H7 (cell line): ENCODE data around the gene DEF6. TPM values are rescaled to one million over a fixed set of nuclear protein-coding genes. Genes with fewer than 3 reads are reported as not detected.
A peak's percentile ranks its signal among the peaks of the same experiment; 100 is the strongest.

ENCODE experiments used
- DNase-seq: peaks from one replicate; pipeline ENCODE4 v3.0.0; 2012
- H3K27me3 ChIP-seq: 2 replicates; pipeline ENCODE4 v1.6.0; 2011; ENCODE audit warnings: mild to moderate bottlenecking, low read length; ENCODE audit not compliant: control insufficient read depth, insufficient read depth
- H3K36me3 ChIP-seq: replicated peaks from 2 replicates; pipeline ENCODE4 v1.5.1; 2011; ENCODE audit warnings: low read length; ENCODE audit not compliant: control insufficient read depth, insufficient read depth
- H3K4me3 ChIP-seq: 2 replicates; pipeline ENCODE4 v1.5.1; 2011; ENCODE audit warnings: low read depth, mild to moderate bottlenecking, control low read depth, low read length, moderate library complexity; ENCODE audit not compliant: insufficient read depth
- total RNA-seq: library from RNA; depleted of rRNA; stranded (reverse); fragments of >200 nt; shearing (Covaris generic); gene quantifications from 2 replicates; pipeline ENCODE4 v1.2.3, GENCODE V29; 2014; rRNA removed

The DEF6 gene, protein sequence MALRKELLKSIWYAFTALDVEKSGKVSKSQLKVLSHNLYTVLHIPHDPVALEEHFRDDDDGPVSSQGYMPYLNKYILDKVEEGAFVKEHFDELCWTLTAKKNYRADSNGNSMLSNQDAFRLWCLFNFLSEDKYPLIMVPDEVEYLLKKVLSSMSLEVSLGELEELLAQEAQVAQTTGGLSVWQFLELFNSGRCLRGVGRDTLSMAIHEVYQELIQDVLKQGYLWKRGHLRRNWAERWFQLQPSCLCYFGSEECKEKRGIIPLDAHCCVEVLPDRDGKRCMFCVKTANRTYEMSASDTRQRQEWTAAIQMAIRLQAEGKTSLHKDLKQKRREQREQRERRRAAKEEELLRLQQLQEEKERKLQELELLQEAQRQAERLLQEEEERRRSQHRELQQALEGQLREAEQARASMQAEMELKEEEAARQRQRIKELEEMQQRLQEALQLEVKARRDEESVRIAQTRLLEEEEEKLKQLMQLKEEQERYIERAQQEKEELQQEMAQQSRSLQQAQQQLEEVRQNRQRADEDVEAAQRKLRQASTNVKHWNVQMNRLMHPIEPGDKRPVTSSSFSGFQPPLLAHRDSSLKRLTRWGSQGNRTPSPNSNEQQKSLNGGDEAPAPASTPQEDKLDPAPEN
- 6.5 and 10.1 TPM in 2 replicates for total RNA-seq

GRCh38 chr6:35297601-35298481 lies at the start of gene DEF6:
TSS of gene DEF6 (plus strand) at chr6:35297818. CDS start at chr6:35297857, 39 bp downstream.
- H3K36me3 ChIP-seq: peaks cover 5% of the 10 kb centered on the region
- DNase-seq: peak; percentile 94
- H3K4me3 ChIP-seq: peak within 1 kb of the TSS; percentile 27
- H3K27me3 ChIP-seq: no peaks in the 10 kb centered on the region

- no peak for DNase-seq
- no peaks in the 10 kb centered on the region for H3K36me3 ChIP-seq
- no peak overlapping the region for H3K4me3 ChIP-seq
- H3K27me3 ChIP-seq: no peaks in the 10 kb centered on the region
Measured at GRCh38 chr6:35248300-35248699, 49.3 kb upstream of the DEF6 start.

DNA sequence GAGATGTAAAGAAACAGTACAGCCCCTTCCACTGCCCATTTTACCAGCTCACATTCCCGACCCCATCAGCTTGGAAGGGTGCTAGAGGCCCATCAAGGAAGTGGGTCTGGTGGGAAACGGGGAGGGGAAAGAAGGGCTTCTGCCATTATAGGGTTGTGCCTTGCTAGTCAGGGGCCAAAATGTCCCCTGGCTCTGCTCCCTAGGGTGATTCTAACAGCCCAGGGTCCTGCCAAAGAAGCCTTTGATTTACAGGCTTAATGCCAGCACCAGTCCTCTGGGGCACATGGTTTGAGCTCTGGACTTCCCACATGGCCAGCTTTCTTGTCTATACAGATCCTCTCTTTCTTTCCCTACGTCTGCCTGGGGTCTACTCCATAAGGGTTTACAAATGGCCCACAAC lies 48.7 kb upstream of the DEF6 start:
- DNase-seq: no peak
- Histone ChIP-seq H3K4me3 (no peak overlapping the region), H3K36me3 (no peaks in the 10 kb centered on the region), H3K27me3 (no peaks in the 10 kb centered on the region)

GRCh38 chr6:35251949-35252348 lies 45.7 kb upstream of the DEF6 start:
- Histone ChIP-seq H3K27me3 (no peaks in the 10 kb centered on the region), H3K4me3 (no peak overlapping the region), H3K36me3 (no peaks in the 10 kb centered on the region)
- no peak for DNase-seq

DNA sequence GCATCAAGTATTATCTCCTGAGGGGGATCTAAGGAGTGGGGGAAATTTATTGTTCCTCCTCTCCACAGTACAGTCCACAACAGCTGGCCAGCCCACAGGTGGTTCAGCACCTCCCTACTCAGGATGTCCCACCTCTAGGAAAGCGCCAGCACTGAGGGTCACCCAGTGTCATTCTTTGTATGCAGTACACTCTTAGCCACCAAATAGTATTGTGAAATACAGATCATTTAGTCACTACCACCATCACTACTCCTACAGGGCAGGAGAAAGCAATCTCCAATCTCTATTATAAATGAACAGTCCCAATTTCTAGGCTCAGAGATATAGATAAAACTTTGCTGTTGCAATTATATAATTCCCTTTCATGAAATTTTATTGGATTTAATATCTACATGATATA lies 44.4 kb upstream of the DEF6 start:
- no peaks in the 10 kb centered on the region for H3K27me3 ChIP-seq
- no peak overlapping the region for H3K4me3 ChIP-seq
- no peaks in the 10 kb centered on the region for H3K36me3 ChIP-seq
- no peak for DNase-seq

- H3K27me3 ChIP-seq: no peaks in the 10 kb centered on the region
- no peaks in the 10 kb centered on the region for H3K36me3 ChIP-seq
- peak overlapping the region; percentile 84 for H3K4me3 ChIP-seq
- DNase-seq: no peak
Measured at GRCh38 chr6:35258336-35258735, 39.3 kb upstream of the DEF6 start.

GRCh38 chr6:35258858-35259193 lies 38.8 kb upstream of the DEF6 start:
- Histone ChIP-seq H3K36me3 (no peaks in the 10 kb centered on the region), H3K27me3 (no peaks in the 10 kb centered on the region), H3K4me3 (peak overlapping the region; percentile 84)
- no peak for DNase-seq

DNA sequence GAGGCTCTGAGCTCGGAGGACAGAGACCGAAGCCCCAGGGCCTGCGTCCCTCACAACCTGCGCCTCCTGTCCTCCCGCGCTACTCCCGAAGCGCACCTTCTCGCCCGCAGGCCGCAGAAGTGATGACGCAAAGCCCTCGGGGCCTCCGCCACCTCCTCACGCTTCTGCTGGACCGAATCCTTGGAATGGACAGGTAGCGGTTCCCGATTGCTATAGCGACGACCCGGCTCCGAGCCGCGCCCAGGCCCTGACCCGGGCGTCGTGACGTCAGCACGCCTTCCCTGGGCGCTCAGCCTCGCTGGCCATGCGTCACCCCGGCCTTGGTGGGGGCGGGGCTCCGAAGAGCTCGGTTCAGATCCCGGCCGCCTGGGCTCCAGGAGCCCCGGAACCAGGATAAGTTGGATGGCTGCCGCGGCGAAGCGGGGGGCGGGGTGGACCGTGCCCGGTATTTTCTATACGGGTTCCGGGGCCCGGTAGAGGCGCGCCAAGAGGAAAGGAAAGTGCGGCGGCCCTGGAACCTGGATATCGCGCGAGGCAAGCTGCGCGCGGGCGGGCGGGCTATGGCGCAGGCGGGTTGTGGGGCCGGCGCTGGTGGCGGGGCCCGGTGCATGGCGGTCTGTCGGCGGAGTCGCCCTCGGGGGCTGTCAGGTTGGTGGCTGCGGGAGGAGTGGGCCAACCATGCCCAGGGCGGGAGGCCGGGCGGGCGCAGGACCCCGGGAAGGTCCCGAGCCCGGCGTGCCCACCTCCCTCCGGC lies 38.2 kb upstream of the DEF6 start, which contains the start of gene ZNF76:
TSS of gene ZNF76 (plus strand) at position 542 of the 754 bp plus-strand sequence. CDS start 21,417 bp downstream, outside the sequence.
- no peaks in the 10 kb centered on the region for H3K27me3 ChIP-seq
- peak within 1 kb of the TSS; percentile 84 for H3K4me3 ChIP-seq
- no peaks in the 10 kb centered on the region for H3K36me3 ChIP-seq
- DNase-seq: peak; percentile 100

GRCh38 chr6:35259948-35260590 lies 37.5 kb upstream of the DEF6 start:
- H3K27me3 ChIP-seq: no peaks in the 10 kb centered on the region
- DNase-seq: peak; percentile 96
- H3K4me3 ChIP-seq: peak overlapping the region; percentile 84
- no peaks in the 10 kb centered on the region for H3K36me3 ChIP-seq

DNA sequence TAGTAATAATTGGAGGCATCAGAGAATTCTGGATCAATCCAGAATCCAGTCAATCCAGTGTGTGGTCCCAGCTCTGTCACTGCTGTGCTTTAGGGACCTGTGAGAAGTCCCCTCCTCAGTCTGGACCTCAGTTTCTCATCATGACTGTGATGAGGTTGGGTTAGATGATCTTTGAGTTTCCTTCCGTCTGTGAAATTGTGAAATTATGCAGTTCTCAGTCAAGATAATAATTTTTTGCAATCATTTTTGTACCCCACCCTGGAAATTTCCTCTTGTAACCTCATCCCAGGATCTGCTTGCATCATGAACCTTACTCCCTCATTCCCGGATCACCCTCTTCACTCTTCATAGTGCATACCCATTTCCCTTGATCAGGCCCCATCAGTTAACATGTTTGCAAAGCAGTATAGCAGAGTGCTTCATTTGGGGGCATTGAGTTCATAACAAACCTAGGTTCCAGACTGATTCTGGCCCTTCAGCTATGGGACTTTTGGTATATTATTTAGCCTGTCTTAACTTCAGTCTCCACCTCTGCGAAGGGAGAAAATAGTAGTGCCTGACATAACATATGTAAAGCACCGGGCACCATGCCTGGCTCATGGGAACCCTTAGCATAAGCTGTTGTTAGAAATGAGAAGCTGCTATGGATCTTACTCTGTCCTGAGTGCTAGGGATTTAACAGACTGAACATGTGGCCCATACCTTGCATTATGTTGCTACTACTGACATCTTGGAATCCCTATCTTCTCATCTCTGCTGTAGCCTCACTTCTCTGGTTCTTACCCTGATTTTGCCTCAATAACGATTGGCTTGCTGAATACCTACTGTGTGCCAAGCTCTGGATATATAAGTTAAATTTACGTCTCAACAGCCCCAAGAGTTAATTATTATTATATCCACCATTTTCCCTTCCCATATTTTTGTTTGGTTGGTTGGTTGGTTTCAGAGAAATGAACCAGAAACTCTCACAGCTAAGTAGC lies 36.7 kb upstream of the DEF6 start:
- H3K27me3 ChIP-seq: no peaks in the 10 kb centered on the region
- DNase-seq: no peak
- no peaks in the 10 kb centered on the region for H3K36me3 ChIP-seq
- peak overlapping the region; percentile 84 for H3K4me3 ChIP-seq

- Histone ChIP-seq H3K36me3 (no peaks in the 10 kb centered on the region), H3K27me3 (no peaks in the 10 kb centered on the region), H3K4me3 (no peak overlapping the region)
- no peak for DNase-seq
Measured at GRCh38 chr6:35262596-35262995, 35.0 kb upstream of the DEF6 start.

GRCh38 chr6:35264550-35265274 lies 32.9 kb upstream of the DEF6 start:
- Histone ChIP-seq H3K4me3 (no peak overlapping the region), H3K27me3 (no peaks in the 10 kb centered on the region), H3K36me3 (no peaks in the 10 kb centered on the region)
- DNase-seq: no peak
